ENCODE measurements around the gene PCNP.
"Not testable (repeated sequence)": the region's sequence is repeated elsewhere in the genome, so short reads cannot be mapped to it uniquely, and the experiment has no call there.

- not testable (repeated sequence) for TF ChIP-seq POLR2AphosphoS5 (IDR thresholded peaks at IDR 0.05; ENCODE audit: borderline replicate concordance, low read depth, low read length); EZH2 (IDR thresholded peaks at IDR 0.05); FOXP2 (optimal IDR thresholded peaks at IDR 0.05; ENCODE audit: control extremely low read depth, extremely low read length, insufficient read depth)
Measured at GRCh38 chr3:101605398-101605797, 31.4 kb downstream of the PCNP start.
